Measurements from ENCODE around the gene SEL1L3.
A peak's percentile ranks its signal among the peaks of the same experiment; 100 is the strongest.

Gene SEL1L3

DNA sequence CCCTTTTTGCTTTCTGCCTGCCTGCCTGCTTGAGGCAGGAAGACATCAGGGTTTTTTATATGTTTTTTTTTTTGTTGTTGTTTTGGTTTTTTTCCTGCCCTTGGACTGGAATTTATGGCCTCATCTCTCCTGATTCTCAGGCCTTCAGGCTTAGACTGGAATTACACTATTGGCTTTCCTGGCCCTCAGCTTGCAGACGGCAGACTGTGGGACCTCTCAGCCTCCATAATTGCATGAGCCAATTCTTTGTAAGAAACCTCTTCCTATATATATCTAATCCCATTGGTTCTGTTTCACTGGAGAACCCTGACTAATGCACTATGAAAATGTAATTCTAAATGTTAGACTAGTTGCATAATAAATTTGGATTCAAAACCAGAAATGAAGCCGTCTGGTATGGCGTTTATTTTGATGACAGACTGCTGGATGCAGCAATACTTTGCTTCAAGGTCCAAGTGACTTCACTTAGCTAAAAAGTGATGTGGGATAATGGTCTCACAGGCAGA lies 59.0 kb downstream of the SEL1L3 start:
- Mint-ChIP-seq H3K27ac (no peak overlapping the region), H3K27me3 (no peaks in the 10 kb centered on the region), H3K36me3 (peaks cover 77% of the 10 kb centered on the region), H3K9me3 (no peaks in the 10 kb centered on the region), H3K4me1 (no peaks in the 10 kb centered on the region), H3K4me3 (no peak overlapping the region)
- no peak for ATAC-seq

DNA sequence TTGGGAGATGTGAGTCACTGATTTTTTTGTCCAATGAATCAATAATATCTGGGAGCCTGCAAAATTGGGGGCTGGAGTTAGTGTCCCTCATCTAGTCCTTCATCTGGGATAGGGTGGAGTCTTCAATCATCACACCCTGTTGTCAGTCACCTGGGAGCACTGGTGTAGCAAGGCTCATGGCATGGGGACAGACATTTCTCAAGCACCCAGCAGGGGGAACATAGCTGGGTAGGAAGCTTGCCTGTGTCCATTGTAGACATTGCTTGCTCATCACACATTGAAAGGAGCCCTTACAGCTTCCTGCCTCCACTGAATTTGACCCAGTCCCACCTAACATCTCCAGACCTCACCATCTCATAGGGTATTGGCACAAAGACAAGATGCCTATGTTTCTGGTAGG lies 61.2 kb downstream of the SEL1L3 start:
- Mint-ChIP-seq H3K27me3 (no peaks in the 10 kb centered on the region), H3K9me3 (no peaks in the 10 kb centered on the region), H3K36me3 (peaks cover 80% of the 10 kb centered on the region), H3K27ac (no peak overlapping the region), H3K4me3 (no peak overlapping the region), H3K4me1 (peaks cover 6% of the 10 kb centered on the region)
- ATAC-seq = no peak

DNA sequence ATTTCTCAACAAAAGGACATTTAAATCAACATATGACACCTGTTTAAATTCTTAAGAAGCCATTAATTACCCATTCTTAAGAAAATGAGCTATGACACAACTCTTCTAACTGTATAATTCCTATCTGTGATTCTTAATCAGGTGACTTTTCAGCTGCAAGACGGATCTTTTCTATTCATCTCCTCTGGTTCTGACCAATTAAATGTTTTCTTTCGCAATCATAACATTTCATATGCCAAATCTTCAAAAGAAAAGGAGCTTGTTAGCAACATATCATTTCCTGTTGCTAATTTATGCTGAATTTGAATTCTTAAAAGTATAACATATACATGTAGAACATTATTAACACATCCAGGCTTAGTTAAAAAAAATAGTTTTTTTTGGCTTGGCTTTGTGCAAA lies 62.5 kb downstream of the SEL1L3 start:
- Mint-ChIP-seq H3K4me1 (peaks cover 11% of the 10 kb centered on the region), H3K4me3 (no peak overlapping the region), H3K36me3 (peaks cover 80% of the 10 kb centered on the region), H3K27me3 (no peaks in the 10 kb centered on the region), H3K9me3 (no peaks in the 10 kb centered on the region), H3K27ac (no peak overlapping the region)
- ATAC-seq = no peak

DNA sequence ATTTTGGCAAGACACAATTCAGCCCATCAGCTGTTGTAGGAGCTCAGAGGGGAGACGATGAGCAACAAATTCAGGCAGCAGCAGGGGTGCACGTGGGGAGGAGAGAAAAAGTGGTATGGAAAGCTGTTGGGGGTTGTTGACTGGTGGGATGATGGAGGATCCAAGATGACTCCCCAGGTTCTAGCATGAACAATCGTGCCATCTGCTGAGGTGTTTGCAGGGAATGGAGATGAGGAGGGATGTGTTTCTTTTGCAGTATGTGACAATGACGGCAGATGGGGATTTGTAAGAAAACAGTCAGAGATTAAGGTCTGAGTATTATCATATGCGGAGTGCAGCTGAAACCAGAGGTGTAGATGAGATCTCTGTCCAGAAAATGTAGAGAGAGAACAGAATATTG lies 63.3 kb downstream of the SEL1L3 start:
- H3K36me3 Mint-ChIP-seq = peaks cover 87% of the 10 kb centered on the region
- no peak overlapping the region for H3K27ac Mint-ChIP-seq
- ATAC-seq = no peak
- H3K27me3 Mint-ChIP-seq = no peaks in the 10 kb centered on the region
- H3K9me3 Mint-ChIP-seq = no peaks in the 10 kb centered on the region
- H3K4me3 Mint-ChIP-seq = no peak overlapping the region
- H3K4me1 Mint-ChIP-seq = peaks cover 14% of the 10 kb centered on the region

DNA sequence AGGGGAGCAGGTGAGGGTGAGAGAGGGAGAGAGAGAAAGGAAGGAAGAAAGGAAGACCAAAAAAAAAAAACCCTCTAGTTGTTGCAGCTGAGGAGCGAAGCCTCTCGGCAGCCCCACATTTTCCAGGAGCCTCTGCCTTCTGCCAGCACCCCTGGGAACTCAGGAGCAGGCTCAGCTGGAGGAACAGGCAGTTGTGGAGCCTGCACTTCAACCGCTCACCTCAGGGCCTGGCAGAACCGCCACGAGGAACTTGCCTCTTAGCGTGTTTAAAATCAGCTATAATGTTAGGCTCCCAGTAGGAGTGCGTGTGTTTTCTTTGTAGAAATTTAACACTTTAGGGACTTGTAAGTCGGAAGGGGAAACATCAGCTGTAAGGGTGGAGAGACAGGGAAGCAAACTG lies 65.7 kb downstream of the SEL1L3 start:
- Mint-ChIP-seq H3K9me3 (no peaks in the 10 kb centered on the region), H3K27me3 (no peaks in the 10 kb centered on the region), H3K4me3 (no peak overlapping the region), H3K27ac (peak overlapping the region; percentile 14), H3K36me3 (peaks cover 90% of the 10 kb centered on the region), H3K4me1 (peaks cover 25% of the 10 kb centered on the region)
- no peak for ATAC-seq

DNA sequence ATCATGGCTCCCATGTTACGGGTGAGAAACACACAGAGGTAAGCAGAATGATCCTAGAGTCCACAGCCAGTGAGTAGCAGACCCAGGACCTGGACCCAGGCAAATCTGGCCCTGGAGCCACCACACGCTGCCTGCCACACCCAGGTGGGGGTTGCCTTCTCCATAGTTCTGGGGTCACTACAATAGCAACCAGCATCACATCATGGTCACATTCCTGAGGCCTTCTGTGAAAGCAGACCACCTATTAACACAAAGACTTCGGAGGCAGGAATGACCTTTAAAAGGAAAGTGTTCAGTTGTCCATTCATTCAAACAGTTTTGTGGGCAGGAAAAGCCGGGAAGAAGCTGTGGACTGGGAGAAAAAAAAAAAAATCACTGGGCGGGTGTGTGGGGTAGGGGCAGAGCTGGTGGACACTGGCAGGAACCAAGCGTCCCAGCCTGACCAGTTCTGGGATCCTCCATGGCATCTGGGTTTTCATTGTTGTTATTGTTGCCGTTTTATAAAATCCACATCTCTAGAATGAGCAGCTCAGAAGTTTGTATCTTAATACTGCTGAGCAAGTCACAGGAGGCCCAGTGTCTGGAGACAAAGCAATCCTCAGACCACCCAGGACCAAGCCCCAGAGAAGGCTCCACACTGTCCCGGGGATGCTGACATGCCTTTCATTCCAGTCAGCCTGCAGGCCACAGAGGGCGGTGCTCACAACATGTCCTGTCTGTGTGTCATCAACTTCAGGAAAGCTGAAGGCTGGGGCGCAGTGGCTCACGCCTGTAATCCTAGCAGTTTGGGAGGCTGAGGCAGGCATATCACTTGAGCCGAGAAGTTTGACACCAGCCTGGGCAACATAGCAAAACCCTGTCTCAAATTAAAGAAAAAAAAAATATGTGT lies 67.0 kb downstream of the SEL1L3 start:
- Mint-ChIP-seq H3K9me3 (no peaks in the 10 kb centered on the region), H3K4me3 (no peak overlapping the region), H3K27ac (no peak overlapping the region), H3K27me3 (no peaks in the 10 kb centered on the region), H3K4me1 (peaks cover 25% of the 10 kb centered on the region), H3K36me3 (peaks cover 91% of the 10 kb centered on the region)
- no peak for ATAC-seq

DNA sequence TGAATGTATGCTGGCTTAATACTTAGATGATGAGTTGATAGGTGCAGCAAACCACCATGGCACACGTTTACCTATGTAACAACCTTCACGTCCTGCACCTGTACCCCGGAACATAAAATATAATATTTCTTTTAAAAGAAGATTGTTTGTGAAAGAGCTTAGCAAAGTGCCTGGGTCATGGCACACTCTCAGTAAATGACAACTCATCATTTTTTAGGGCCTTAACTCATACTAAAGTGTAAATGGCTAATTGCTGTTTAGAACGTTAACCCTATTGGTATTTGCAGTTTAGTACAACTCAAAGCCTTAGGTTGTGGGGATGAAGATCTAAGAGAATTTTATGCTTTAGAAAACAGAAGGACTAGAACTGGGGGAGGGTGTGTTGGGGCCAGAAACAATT lies 67.7 kb downstream of the SEL1L3 start:
- Mint-ChIP-seq H3K4me3 (no peak overlapping the region), H3K27me3 (no peaks in the 10 kb centered on the region), H3K27ac (no peak overlapping the region), H3K9me3 (no peaks in the 10 kb centered on the region), H3K4me1 (peaks cover 25% of the 10 kb centered on the region), H3K36me3 (peaks cover 95% of the 10 kb centered on the region)
- ATAC-seq = no peak

DNA sequence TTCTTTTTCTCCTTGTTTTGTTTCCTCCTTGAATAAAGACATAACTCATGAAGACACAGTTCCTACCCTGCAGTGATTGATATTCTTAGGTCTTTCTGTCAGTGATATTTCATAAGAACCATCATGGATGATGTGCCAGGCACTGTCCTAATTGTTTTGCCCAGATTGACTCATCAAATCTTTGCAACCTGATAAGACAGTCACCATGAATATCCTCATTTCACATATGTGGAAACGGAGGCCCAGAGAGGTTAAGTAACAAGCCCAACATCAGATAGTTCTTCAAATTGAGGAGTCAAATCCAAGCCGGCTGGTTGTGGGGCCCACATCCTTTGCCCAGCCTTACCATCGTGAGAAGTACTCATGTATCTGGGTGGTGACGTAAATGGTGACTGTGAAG lies 69.9 kb downstream of the SEL1L3 start:
- Mint-ChIP-seq H3K9me3 (no peaks in the 10 kb centered on the region), H3K4me1 (peaks cover 30% of the 10 kb centered on the region), H3K36me3 (peaks cover 95% of the 10 kb centered on the region), H3K27ac (no peak overlapping the region), H3K27me3 (no peaks in the 10 kb centered on the region), H3K4me3 (no peak overlapping the region)
- no peak for ATAC-seq

DNA sequence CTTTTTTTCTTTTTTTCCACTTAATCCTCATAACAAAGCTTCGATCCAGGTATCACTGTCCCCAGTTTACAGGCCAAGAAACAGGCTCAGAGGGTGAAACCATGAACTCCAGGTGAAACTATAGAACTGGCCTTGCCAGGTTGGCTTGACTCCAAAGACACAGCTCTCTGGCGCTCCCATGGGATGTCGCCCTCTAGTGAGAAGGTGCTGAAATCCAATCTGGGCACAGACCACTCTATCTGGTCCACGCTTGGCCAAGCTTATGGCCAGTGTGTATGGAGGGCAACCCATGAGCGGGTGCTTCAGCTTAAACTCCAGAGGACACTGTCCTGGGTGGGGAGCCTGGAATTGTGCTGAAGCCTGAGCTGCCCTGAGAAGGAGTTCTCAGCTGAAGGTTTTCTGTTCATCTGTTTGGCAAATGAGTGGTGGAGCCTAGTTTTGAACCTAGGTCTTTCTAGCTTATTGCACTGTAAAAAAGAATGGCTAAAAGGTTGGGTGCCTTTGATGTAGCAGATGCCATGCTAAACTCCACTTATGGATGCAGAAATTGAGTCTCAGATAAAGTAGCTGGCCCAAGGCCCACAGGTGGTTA lies 70.5 kb downstream of the SEL1L3 start:
- Mint-ChIP-seq H3K4me1 (peaks cover 30% of the 10 kb centered on the region), H3K27ac (no peak overlapping the region), H3K9me3 (no peaks in the 10 kb centered on the region), H3K27me3 (no peaks in the 10 kb centered on the region), H3K4me3 (no peak overlapping the region), H3K36me3 (peaks cover 93% of the 10 kb centered on the region)
- no peak for ATAC-seq

DNA sequence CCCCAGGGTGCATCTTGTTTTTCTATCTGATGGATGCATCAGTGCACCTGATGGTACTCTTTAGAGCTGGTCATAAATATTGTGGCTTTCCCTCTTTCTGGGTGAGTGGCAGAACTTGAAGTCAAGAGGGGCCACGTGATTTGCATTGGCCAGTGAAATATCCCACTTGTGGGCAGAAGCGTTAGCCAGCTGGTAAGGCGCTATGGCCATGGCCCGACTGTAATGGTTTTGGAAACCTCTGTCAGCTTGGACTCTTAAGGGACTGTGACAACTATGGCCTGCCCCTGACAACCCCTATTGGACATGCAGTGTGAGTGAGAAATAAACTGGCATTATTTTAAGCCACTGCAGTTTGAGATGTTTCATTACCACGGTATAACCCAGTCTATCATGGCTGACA lies 72.8 kb downstream of the SEL1L3 start:
- H3K9me3 Mint-ChIP-seq = no peaks in the 10 kb centered on the region
- no peak overlapping the region for H3K4me3 Mint-ChIP-seq
- peaks cover 88% of the 10 kb centered on the region for H3K36me3 Mint-ChIP-seq
- no peak for ATAC-seq
- H3K27ac Mint-ChIP-seq = peak overlapping the region; percentile 40
- peaks cover 18% of the 10 kb centered on the region for H3K4me1 Mint-ChIP-seq
- H3K27me3 Mint-ChIP-seq = no peaks in the 10 kb centered on the region

DNA sequence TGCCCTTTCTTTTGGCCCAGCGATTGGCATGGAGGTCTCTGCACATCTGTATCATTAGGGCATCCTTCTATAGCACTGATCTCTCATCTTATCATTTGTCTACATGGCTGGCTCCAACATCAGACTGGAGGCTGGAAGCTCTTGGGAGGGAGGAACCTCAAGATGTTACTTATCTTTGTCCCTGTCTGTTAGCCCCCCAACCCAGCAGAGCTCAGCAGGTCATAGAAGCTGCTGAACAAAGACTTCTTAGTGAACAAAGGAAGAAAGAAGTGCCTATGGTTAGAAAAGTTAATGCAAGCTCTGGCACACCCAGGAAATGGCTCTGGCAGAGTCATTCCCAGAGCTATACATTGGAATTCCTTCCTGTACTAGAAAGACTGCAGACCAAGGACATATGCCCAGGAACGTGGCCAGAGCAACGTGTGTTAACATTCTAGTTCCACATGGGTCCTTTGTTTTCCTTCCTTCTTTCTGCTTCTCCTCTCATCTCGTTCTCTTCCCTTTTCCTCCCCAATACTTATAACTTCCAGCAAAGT lies 74.0 kb downstream of the SEL1L3 start:
- H3K4me1 Mint-ChIP-seq = peaks cover 10% of the 10 kb centered on the region
- peaks cover 87% of the 10 kb centered on the region for H3K36me3 Mint-ChIP-seq
- no peak for ATAC-seq
- H3K27ac Mint-ChIP-seq = no peak overlapping the region
- H3K27me3 Mint-ChIP-seq = no peaks in the 10 kb centered on the region
- H3K9me3 Mint-ChIP-seq = no peaks in the 10 kb centered on the region
- no peak overlapping the region for H3K4me3 Mint-ChIP-seq

DNA sequence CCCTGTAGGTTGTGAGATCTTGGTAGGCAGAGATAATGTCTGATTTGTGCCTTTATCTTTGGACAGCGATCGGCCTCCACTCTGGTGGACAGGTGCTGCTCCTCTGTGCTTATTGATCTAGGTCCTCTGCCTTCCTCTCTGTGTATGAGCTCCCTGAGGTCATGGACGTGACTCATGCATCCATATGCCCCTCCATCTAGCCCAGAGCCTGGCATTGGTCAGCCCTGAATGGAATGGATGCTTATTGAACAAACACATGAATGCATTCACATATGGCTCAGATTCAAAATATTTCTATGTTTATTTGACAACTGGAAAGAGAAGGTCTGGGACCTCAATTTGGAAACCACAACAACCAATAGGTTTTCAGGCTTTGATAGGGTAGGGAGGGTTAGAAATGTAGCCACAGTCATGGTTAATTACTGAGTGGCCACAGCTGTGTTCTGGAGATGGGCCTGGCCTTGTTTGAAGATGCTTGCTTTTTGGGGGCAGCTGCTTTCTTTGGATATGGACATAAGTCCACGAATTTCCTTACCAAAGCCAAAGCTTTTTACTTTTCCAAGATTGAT lies 76.2 kb downstream of the SEL1L3 start:
- peaks cover 88% of the 10 kb centered on the region for H3K36me3 Mint-ChIP-seq
- peaks cover 5% of the 10 kb centered on the region for H3K4me1 Mint-ChIP-seq
- no peak overlapping the region for H3K4me3 Mint-ChIP-seq
- ATAC-seq = no peak
- H3K27me3 Mint-ChIP-seq = no peaks in the 10 kb centered on the region
- H3K27ac Mint-ChIP-seq = peak overlapping the region; percentile 35
- H3K9me3 Mint-ChIP-seq = no peaks in the 10 kb centered on the region

DNA sequence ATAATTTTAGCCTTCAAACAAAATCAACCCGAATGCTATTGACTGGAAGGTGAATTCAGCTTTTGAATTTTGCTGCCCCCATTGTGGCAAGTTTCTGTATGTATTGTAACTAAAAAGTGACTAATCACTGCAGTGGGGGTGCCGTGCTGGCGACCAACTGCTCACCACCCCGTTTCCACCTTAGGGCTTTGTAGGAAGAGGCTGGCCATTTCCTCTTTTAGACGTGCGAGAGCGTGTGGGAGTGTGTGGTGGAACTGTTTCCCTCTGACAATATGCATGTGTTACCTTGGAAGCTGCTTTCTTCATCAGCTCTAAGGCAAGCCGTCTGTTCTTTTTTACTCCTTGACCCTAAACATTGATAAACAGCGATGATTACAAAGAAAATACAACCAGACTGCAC lies 78.8 kb downstream of the SEL1L3 start:
- peak; percentile 50 for ATAC-seq

DNA sequence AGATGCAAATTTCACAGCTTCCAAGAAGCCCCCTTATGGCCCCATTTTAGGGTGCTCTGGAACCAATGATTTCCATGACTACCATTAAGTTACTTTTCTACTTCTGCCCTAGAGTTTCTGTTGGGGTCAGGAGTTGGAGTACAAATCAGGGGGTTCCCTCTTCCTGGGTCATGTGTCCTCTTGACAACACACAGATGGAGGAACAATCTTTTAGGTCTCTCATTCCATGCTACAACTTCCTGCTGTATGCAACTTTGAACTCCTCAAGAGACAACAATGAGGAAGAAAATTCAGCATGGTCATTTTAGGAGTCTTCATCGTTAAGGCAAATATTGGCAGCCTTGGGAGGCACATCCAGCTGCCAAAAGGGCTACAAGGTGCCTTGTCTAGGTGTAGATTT lies 79.7 kb downstream of the SEL1L3 start:
- no peak for ATAC-seq
- Mint-ChIP-seq H3K27ac (no peak overlapping the region), H3K36me3 (peaks cover 83% of the 10 kb centered on the region), H3K4me3 (no peak overlapping the region), H3K9me3 (no peaks in the 10 kb centered on the region), H3K4me1 (no peaks in the 10 kb centered on the region), H3K27me3 (no peaks in the 10 kb centered on the region)

More for the DNA sequence above, 78.8 kb downstream of the SEL1L3 start:
- Mint-ChIP-seq H3K4me1 (no peaks in the 10 kb centered on the region), H3K27ac (peak overlapping the region; percentile 7), H3K9me3 (no peaks in the 10 kb centered on the region), H3K4me3 (no peak overlapping the region), H3K27me3 (no peaks in the 10 kb centered on the region), H3K36me3 (peaks cover 83% of the 10 kb centered on the region)

DNA sequence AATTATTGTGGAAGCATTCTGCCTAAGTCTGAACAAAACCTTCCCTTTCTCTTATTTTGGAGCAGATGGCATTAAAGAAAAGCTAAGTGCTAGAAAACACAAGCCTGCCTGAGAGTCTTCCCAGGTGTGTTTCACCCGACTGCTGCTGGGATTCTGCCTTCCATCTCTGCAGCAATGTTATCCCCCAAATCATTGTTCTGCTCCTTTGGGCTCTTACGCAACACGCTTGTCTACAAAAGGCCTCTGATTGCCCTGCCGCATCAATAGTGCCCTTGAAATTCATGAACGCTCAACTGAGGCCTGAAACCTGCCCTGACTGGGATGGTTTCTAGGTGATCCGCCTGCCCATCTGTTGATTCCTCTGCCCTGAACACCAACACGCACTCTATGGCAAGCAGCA lies 80.3 kb downstream of the SEL1L3 start:
- peaks cover 83% of the 10 kb centered on the region for H3K36me3 Mint-ChIP-seq
- no peak overlapping the region for H3K4me3 Mint-ChIP-seq
- no peak for ATAC-seq
- H3K27ac Mint-ChIP-seq = peak overlapping the region; percentile 35
- H3K4me1 Mint-ChIP-seq = no peaks in the 10 kb centered on the region
- no peaks in the 10 kb centered on the region for H3K27me3 Mint-ChIP-seq
- no peaks in the 10 kb centered on the region for H3K9me3 Mint-ChIP-seq

Measured in stimulated activated memory B cell treated with anti-CD40 and anti-IgM and Interleukin-4, amounts not matched to agents 10 μg/mL and 1 μg/mL and 100 μg/mL, for 72 hours (primary cell).